GM21825 (cell line): ENCODE data around the gene ANXA11.
"Not testable (repeated sequence)": the region's sequence is repeated elsewhere in the genome, so short reads cannot be mapped to it uniquely, and the experiment has no call there.

Experiments
- ATAC-seq: cut with Tn5 transposase; IDR thresholded peaks from one replicate; pipeline ENCODE4 v1.9.1; 2021; ENCODE audit warnings: mild to moderate bottlenecking, moderate library complexity; ENCODE audit not compliant: unreplicated experiment

Gene ANXA11

GRCh38 chr10:80210259-80210658, 4.9 kb upstream of the ANXA11 start:
- no peak for ATAC-seq

GRCh38 chr10:80207768-80208370, 2.5 kb upstream of the ANXA11 start:
- no peak for ATAC-seq

DNA sequence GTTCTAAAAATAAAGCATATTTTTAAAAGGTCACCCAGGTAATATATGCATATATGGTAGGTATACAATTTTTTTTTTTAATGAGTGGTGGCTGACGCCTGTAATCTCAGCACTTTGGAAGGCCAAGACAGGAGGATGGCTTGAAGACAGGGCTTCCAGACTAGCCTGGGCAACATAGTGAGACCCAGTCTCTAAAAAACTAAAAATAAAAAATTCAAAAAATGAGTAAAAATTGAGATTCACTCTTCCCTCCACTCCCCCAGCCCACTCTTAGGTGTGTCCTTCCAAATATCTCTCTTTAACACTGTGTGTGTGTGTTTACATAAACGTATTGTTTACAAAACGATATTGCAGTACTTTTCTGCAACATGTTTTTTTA, 929 bp upstream of the ANXA11 start:
- ATAC-seq: no peak

DNA sequence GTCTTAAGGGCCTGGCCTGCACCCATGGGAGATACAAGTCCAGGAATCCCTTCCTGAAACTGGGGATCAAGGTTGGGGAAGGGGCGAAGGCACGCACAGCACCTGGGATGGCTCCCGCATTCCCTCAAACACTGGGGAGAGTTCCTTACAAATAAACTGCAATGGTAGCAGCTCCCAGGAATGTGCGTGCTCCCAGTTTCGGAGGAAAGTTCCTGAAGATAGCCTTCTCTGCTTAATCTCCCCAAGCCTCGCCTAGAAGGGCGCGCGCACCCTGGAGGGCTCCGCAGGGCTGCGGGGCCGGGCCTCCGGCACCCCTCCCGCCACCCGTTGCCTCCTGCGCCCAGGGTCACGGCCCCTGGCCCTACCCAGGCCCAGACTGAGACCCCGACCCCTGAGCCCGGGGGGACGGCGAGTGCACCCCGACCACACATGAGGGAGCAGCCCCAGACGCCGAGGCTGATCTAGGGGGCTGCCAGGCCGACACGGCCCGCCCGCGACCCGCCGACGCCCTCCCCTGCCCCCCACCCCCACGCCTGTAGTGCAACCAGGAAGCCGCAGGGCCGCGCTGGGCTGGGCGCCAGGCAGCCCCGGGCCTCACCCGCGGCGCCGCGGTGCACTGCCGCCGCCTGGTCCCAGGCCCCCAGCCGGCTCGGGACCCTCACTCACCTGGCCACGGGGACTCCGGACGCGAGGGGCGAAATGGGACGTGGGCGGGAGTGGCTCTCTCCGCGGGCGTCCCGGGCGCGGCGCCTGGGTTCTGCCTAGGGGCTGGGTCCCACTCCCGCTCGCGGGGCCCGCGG, 460 bp downstream of the ANXA11 start:
- ATAC-seq: peak; percentile 31

DNA sequence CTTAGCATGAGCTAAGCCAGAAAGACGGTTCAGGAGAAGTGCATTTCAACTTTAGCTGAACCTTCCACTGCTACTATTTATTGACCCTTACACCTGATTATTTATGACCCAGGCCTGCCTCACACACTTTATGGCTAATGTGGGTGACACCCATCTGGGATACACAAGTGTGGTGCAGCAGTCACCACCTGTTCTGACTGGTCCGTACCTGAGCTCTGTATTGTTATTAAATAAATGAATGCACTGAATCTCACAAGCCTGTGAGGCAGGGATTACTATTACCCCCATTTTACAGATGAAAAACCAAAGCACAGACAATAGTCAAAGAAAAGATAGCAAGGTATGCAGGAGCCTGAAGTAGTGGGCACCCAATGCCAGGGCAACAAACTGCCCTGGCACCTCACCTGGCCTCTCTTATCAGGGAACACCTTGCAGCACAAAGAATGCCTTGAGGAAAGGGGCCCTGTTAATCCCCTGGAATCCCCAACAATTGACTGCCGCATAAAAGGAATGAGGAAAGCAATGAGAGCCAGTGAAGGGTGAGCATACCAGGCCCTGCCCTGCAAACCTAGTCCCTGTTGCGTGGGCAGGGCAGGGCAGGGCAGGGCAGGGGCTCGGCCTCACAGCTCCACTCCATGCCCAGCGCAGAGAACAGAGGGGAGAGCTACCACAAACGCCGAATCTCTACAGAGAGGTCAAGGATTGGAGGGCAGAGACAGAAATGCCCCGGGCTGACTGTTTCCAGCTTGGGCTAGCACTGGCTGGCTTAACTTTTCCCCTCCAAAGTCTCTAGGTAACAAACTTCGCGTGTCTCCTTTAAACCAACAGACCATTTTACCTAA, 1.3 kb downstream of the ANXA11 start:
- ATAC-seq: no peak

- peak; percentile 66 for ATAC-seq
These were observed 2.2 kb downstream of the ANXA11 start for GRCh38 chr10:80202934-80203834.

DNA sequence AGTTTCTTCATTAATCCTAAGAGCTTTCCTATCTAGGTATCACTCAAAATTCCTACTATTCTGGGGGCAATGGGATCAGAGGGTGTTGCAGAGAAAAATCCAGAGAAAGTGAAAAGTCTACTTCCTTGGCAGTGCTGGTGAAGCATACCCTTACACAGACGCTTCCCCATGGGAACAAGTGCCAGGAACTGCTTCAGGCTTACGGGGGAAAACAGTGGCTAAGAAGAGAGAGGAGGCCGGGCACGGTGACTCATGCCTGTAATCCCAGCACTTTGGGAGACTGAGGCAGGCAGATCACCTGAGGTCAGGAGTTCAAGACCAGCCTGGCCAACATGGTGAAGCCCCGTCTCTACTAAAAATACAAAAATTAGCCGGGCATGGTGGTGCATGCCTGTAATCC, 2.8 kb downstream of the ANXA11 start:
- ATAC-seq: not testable (repeated sequence)

GRCh38 chr10:80201608-80202141, 3.7 kb downstream of the ANXA11 start:
- ATAC-seq: no peak

DNA sequence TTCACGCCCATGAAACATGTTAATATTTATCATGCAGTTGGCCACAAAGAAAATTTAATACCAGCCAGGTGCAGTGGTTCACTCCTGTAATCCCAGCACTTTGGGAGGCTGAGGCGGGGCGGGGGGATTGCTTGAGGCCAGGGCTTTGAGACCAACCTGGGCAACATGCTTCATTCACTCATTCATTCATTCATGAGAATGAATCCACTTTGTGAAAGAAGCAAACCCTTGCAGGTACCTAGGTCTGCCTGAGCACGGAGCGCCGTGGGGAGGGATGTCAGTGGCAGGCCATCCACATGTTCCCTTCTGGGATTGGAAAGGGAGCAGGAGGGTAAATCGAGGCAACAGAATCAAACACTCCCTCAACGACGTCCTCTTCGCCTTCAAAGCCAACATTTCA, 4.7 kb downstream of the ANXA11 start:
- no peak for ATAC-seq

DNA sequence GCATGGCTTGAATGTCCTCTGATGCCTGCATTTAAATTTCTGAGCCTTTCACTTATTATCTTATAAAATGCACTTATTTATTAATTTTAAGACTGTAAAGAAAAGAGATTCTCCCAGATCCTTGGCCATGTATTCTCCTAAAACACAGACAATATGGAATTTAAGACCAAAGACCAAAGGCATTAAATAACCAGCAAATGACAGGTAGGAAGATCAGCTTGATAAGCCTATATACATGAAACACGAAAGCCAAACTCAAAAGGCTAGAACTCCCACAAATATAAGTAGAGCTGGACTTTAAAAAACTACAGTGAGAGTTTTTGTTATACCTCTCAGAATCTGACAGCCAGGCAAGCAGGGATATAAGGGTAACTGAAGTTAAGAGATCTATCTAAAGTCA, 5.1 kb downstream of the ANXA11 start:
- ATAC-seq: no peak

GRCh38 chr10:80199828-80200227, 5.5 kb downstream of the ANXA11 start:
- no peak for ATAC-seq

DNA sequence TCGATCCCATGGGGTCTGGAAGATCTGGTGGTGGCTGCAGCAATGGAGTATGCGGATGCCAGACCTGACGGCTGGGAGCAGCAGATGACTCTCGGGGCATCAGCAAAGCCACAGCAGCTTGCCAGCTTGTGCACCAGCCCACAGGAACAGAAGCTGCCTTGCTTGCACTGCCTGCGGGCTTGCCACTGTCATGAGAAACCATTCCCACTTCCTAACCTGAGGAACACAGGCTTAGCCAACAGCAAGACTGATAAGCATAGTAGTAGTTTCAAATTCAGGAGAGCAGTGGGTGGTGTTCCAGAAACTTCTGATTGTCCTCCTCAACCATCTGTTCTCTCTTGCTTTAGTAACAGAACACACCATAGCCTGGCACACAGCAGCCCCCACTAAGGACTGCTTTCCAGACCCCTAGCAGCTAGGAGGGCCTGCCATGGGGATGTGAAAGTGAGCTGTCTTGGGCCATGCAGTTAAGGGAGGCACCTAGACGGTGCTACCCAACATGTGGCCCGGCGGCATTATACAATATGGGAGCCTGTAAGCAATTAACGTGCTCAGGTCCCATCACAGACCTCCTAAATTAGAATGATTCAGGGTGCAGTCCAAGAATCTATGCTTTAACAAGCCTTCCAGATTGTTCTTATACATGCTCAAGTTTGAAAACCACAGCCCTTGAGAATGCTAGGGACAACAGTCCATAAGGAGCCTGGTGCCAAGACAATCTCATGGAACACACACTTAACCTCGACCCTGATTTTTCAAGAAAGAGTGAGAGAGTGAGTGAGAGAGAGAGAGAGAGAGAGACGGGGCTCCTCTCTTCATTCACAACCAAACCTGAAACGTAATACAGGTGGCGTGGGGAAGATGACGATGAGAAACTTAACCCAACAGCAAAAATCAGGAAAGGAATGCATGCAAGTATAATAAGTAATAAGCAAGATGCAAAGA, 7.1 kb downstream of the ANXA11 start:
- ATAC-seq: no peak

DNA sequence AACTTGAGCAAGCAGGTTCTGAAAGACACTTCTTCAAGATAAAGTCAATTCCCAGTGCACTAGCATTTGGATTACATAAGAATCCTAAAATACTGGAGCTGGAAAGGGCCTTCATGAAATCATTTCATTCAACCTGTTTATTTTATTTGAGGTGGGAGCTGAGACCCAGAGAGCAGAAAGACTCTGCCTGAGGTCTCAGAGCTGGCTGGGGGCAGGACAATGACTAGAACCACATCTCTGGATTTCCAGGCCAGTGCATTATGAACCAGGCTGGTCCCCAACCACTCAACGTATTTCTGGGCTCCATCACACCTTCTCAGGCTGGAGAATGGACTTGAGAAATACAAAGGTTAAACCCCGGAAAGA, 8.4 kb downstream of the ANXA11 start:
- peak; percentile 7 for ATAC-seq

- ATAC-seq: peak; percentile 83
These were observed 8.9 kb downstream of the ANXA11 start for GRCh38 chr10:80196270-80196949.

DNA sequence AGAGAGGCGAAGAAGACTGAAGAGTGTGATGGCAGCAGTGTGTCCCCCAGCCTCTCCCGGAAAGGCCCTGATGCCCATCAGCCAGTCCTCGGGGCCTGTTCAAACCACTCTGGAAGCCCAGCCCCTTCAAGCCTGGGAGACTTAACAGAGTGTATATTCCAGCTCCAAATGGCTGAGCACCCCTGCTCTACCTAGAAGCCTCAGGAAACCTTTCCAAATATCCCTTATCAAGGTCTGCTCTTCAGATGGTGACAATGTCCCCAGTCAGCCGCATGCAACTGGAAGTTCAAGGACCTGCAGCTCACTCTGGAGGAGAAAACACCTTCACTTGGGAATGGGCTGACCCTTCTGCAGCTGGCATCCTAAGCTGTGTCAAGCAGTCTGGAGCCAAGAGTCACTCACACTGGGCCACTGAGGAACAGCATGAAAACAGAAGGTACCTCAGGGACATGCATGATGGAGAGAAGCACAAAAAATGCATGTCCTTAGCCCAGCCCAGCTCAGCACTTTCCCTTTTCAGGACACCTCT, 10.2 kb downstream of the ANXA11 start:
- no peak for ATAC-seq

- no peak for ATAC-seq
These were observed 10.8 kb downstream of the ANXA11 start for GRCh38 chr10:80194373-80195045.

DNA sequence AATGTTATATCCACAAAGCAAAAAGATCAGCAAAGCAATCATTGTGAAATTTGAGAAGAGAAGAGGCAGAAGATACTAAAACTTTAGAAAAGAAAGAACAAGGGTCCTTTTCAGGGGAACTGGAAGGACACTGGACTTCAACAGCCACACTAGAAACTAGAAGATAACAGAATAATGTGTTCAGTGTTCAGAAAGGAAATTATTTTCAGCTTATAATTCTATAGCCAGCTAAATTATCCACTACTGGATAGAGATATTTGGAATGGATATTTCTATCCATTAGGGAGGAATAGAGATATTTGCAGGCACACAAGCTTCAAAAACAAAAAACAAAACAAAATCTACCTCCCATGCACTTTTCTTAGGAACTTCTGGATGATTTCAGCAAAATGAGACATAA, 12.8 kb downstream of the ANXA11 start:
- no peak for ATAC-seq
